ENCODE results near the gene FOXD4L5. TPM values are rescaled to one million over a fixed set of nuclear protein-coding genes. Genes with fewer than 3 reads are reported as not detected.
"Not testable (repeated sequence)": the region's sequence is repeated elsewhere in the genome, so short reads cannot be mapped to it uniquely, and the experiment has no call there.

Gene FOXD4L5
- total RNA-seq (2014; rRNA removed; shearing (Covaris generic)): 0.10 and 0.20 TPM in 2 replicates
- not detected in 2 replicates for polyA plus RNA-seq (2014; cell fraction: nucleus; rRNA removed)

- DNase-seq (ENCODE audit: extremely low read depth, low read depth): not testable (repeated sequence)
Measured at GRCh38 chr9:65285109-65285508, at the start of gene FOXD4L5. Gene FOXD4L5 (minus strand): TSS chr9:65285209. CDS start chr9:65284377, 832 bp downstream.

- not testable (repeated sequence) for DNase-seq (ENCODE audit: extremely low read depth, low read depth)
Measured at GRCh38 chr9:65283943-65284342, 1.1 kb downstream of the FOXD4L5 start.

DNA sequence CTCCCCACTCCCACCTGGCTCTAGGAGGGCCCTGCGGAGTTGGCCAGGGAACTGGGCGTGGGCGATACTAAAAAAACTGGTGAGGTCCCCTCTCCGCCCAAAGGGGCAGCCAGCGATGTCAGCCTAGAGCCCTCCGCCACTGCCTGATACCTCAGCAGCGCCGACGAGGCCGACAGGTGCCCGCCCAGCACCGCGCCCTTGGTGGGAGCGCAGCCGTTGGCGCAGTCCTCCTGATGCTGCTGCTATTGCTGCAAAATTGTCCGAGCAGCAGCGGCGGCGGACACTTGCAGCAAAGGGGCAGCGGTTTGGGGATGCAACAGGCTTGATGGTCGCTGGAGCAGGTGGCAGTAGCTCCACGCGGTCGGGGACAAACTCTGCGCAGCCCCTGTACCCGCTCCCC lies 2.0 kb downstream of the FOXD4L5 start:
- not testable (repeated sequence) for DNase-seq (ENCODE audit: extremely low read depth, low read depth)

Small RNAs within 50 kb of the gene (small RNA-seq; reads per million reads assigned to genes)
- gene IGKV1OR9-1: 0 reads per million in 2 experiments

Measured in NCI-H460 (cell line).